DND-41 (cell line): ENCODE measurements around the gene APBB2.

Experiments
- ATAC-seq: fragments of 200-7000 bp; cut with Tn5 transposase; 3 replicates; pipeline ENCODE4 v1.9.1; 2021; ENCODE audit warnings: low read depth; ENCODE audit not compliant: insufficient read depth
- DNase-seq: peaks from one replicate; pipeline ENCODE4 v3.0.0-alpha.2; 2020
- H2AFZ ChIP-seq: 2 replicates; pipeline ENCODE4 v1.6.0; 2012; ENCODE audit warnings: low read depth, low read length
- H3K27ac ChIP-seq: 2 replicates; pipeline ENCODE4 v1.5.1; 2012; ENCODE audit warnings: low read length, inconsistent platforms
- H3K27me3 ChIP-seq: fragments of 200-600 bp; sonication (generic); 2 replicates; pipeline ENCODE4 v1.6.0; 2012; ENCODE audit warnings: low read length, mild to moderate bottlenecking, inconsistent platforms; ENCODE audit not compliant: insufficient read depth, poor library complexity
- H3K36me3 ChIP-seq: 2 replicates; pipeline ENCODE4 v1.5.1; 2012; ENCODE audit warnings: low read length, inconsistent platforms; ENCODE audit not compliant: insufficient read depth
- H3K4me1 ChIP-seq: 2 replicates; pipeline ENCODE4 v1.5.1; 2012; ENCODE audit warnings: mild to moderate bottlenecking, low read length; ENCODE audit not compliant: insufficient read depth
- H3K4me2 ChIP-seq: 2 replicates; pipeline ENCODE4 v1.6.0; 2012; ENCODE audit warnings: mild to moderate bottlenecking, moderate library complexity, low read length, inconsistent platforms; ENCODE audit not compliant: insufficient read depth
- H3K4me3 ChIP-seq, 2 experiments: fragments of 200-600 bp in 1 of 2; shearing (Covaris generic) in 1 of 2; 2 replicates each; pipeline ENCODE4 v1.5.1; 2012 to 2016; ENCODE audit warnings: inconsistent platforms in 2 of 2, low read length in 2 of 2, mild to moderate bottlenecking in 2 of 2, low read depth in 1 of 2, moderate library complexity in 1 of 2
- H3K79me2 ChIP-seq: 2 replicates; pipeline ENCODE4 v1.6.0; 2012; ENCODE audit warnings: low read length, inconsistent platforms; ENCODE audit not compliant: insufficient read depth
- H3K9ac ChIP-seq: 2 replicates; pipeline ENCODE4 v1.6.0; 2012; ENCODE audit warnings: low read depth, mild to moderate bottlenecking, inconsistent platforms, low read length, moderate library complexity
- H3K9me3 ChIP-seq: 2 replicates; pipeline ENCODE4 v1.5.1; 2012; ENCODE audit warnings: low read length, moderate library complexity, mild to moderate bottlenecking, inconsistent platforms; ENCODE audit not compliant: insufficient read depth, severe bottlenecking
- H4K20me1 ChIP-seq: 2 replicates; pipeline ENCODE4 v1.6.0; 2012; ENCODE audit warnings: low read length; ENCODE audit not compliant: insufficient read depth
- CTCF ChIP-seq: IDR thresholded peaks from 2 replicates; pipeline ENCODE4 v1.5.1; 2012; ENCODE audit warnings: borderline replicate concordance, low read length, moderate library complexity, mild to moderate bottlenecking; ENCODE audit not compliant: poor library complexity, severe bottlenecking; ENCODE audit errors: extremely low read depth
- EZH2 ChIP-seq: IDR thresholded peaks from 3 replicates; pipeline ENCODE4 v1.6.1; 2012; ENCODE audit warnings: borderline replicate concordance, low read depth, mild to moderate bottlenecking, moderate library complexity, low read length, inconsistent platforms; ENCODE audit not compliant: severe bottlenecking

APBB2 gene

GRCh38 chr4:41106081-41106480, 108.3 kb downstream of the APBB2 start:
- no peak overlapping the region for H3K4me2 ChIP-seq
- DNase-seq (no peak), ATAC-seq (no peak)
- no peak overlapping the region for H3K27ac ChIP-seq
- no peaks in the 10 kb centered on the region for H3K9me3 ChIP-seq
- TF ChIP-seq CTCF (no peak), EZH2 (no peak)
- H3K79me2 ChIP-seq, result no peaks in the 10 kb centered on the region
- no peaks in the 10 kb centered on the region for H4K20me1 ChIP-seq
- H3K36me3 ChIP-seq, result no peaks in the 10 kb centered on the region
- H2AFZ ChIP-seq, result no peak overlapping the region
- H3K4me1 ChIP-seq, result no peaks in the 10 kb centered on the region
- H3K27me3 ChIP-seq, result peaks cover 7% of the 10 kb centered on the region
- no peak overlapping the region for H3K9ac ChIP-seq
- no peak overlapping the region for H3K4me3 ChIP-seq

- Histone ChIP-seq H3K4me1 (no peaks in the 10 kb centered on the region), H3K4me3 (no peak overlapping the region), H3K27ac (no peak overlapping the region), H4K20me1 (no peaks in the 10 kb centered on the region), H3K4me2 (no peak overlapping the region), H3K27me3 (peaks cover 7% of the 10 kb centered on the region), H3K79me2 (no peaks in the 10 kb centered on the region), H3K9ac (no peak overlapping the region), H2AFZ (no peak overlapping the region), H3K36me3 (no peaks in the 10 kb centered on the region), H3K9me3 (no peaks in the 10 kb centered on the region)
- TF ChIP-seq CTCF (no peak), EZH2 (no peak)
- DNase-seq (no peak), ATAC-seq (no peak)
These were observed 110.2 kb downstream of the APBB2 start for GRCh38 chr4:41104155-41104554.

GRCh38 chr4:41103657-41104056, 110.7 kb downstream of the APBB2 start:
- Histone ChIP-seq H3K4me2 (no peak overlapping the region), H3K27me3 (peaks cover 6% of the 10 kb centered on the region), H3K9me3 (no peaks in the 10 kb centered on the region), H2AFZ (no peak overlapping the region), H3K79me2 (no peaks in the 10 kb centered on the region), H3K4me1 (no peaks in the 10 kb centered on the region), H3K36me3 (no peaks in the 10 kb centered on the region), H3K27ac (no peak overlapping the region), H3K9ac (no peak overlapping the region), H4K20me1 (no peaks in the 10 kb centered on the region), H3K4me3 (no peak overlapping the region)
- ATAC-seq (no peak), DNase-seq (no peak)
- TF ChIP-seq CTCF (no peak), EZH2 (no peak)

- peaks cover 4% of the 10 kb centered on the region for H3K27me3 ChIP-seq
- H2AFZ ChIP-seq, result no peak overlapping the region
- no peaks in the 10 kb centered on the region for H4K20me1 ChIP-seq
- TF ChIP-seq EZH2, result no peak
- TF ChIP-seq CTCF, result no peak
- no peak for ATAC-seq
- no peaks in the 10 kb centered on the region for H3K79me2 ChIP-seq
- no peaks in the 10 kb centered on the region for H3K4me1 ChIP-seq
- H3K9ac ChIP-seq, result no peak overlapping the region
- no peaks in the 10 kb centered on the region for H3K9me3 ChIP-seq
- no peak overlapping the region for H3K4me2 ChIP-seq
- no peak overlapping the region for H3K27ac ChIP-seq
- no peak overlapping the region for H3K4me3 ChIP-seq
- no peaks in the 10 kb centered on the region for H3K36me3 ChIP-seq
- DNase-seq, result no peak
These were observed 111.8 kb downstream of the APBB2 start for GRCh38 chr4:41102414-41103092.
